ENCODE results near the gene HDAC2.

DNA sequence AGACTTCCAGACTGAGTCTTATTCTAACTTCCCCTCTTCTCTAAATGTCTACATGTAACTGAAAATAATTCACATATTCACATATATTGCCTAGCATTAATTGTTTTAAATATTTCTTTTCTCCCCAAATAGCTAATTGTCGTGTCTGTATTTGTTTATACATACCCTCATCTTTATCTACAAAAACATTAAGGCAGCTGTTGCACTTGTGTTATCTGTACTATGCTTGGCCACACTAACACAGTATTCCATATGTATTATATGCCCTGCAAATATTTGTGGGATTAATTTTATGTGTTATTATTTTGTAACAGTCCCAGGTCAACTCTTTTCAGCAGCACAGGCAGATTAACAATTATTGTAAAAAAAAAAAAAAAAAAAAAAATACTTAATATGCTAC, 11.7 kb downstream of the HDAC2 start:
- TF ChIP-seq EZH2 (IDR thresholded peaks at IDR 0.05; ENCODE audit: low read length) = no peak
- TF ChIP-seq, protein P1, sequence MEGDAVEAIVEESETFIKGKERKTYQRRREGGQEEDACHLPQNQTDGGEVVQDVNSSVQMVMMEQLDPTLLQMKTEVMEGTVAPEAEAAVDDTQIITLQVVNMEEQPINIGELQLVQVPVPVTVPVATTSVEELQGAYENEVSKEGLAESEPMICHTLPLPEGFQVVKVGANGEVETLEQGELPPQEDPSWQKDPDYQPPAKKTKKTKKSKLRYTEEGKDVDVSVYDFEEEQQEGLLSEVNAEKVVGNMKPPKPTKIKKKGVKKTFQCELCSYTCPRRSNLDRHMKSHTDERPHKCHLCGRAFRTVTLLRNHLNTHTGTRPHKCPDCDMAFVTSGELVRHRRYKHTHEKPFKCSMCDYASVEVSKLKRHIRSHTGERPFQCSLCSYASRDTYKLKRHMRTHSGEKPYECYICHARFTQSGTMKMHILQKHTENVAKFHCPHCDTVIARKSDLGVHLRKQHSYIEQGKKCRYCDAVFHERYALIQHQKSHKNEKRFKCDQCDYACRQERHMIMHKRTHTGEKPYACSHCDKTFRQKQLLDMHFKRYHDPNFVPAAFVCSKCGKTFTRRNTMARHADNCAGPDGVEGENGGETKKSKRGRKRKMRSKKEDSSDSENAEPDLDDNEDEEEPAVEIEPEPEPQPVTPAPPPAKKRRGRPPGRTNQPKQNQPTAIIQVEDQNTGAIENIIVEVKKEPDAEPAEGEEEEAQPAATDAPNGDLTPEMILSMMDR (optimal IDR thresholded peaks at IDR 0.05 in 1 of 3, IDR thresholded peaks at IDR 0.05 in 1 of 3, conservative IDR thresholded peaks at IDR 0.05 in 1 of 3; ENCODE audit: extremely low read depth in 1 of 3, insufficient read depth in 2 of 3, low read length in 3 of 3) = no peak
